ENCODE measurements around the gene NSMCE3. TPM values are rescaled to one million over a fixed set of nuclear protein-coding genes. Genes with fewer than 3 reads are reported as not detected.

Gene NSMCE3
- total RNA-seq, 1 experiment from 2014 or later: 8.0 TPM

- Histone ChIP-seq H3K4me3 (ENCODE audit: low read length) (no peak overlapping the region), H3K36me3 (ENCODE audit: low read depth, low read length) (no peaks in the 10 kb centered on the region), H3K9ac (ENCODE audit: low read length) (no peak overlapping the region), H2AFZ (ENCODE audit: low read length) (no peak overlapping the region), H3K4me1 (ENCODE audit: insufficient read depth, low read length) (no peaks in the 10 kb centered on the region), H3K79me2 (ENCODE audit: low read length) (no peaks in the 10 kb centered on the region), H4K20me1 (ENCODE audit: low read length) (no peaks in the 10 kb centered on the region), H3K9me2 (replicated peaks; ENCODE audit: low read length) (no peaks in the 10 kb centered on the region), H3K9me3 (ENCODE audit: low read length) (no peaks in the 10 kb centered on the region), H3K27me3 (ENCODE audit: low read length) (peaks cover 70% of the 10 kb centered on the region), H3K4me2 (ENCODE audit: low read length) (no peak overlapping the region), H3K27ac (ENCODE audit: low read length) (no peak overlapping the region), H3F3A (ENCODE audit: low read length, unreplicated experiment) (no peaks in the 10 kb centered on the region)
- ATAC-seq: no peak
- ChIA-PET POLR2A (ENCODE audit: unreplicated experiment) (no interaction called here), CTCF (no interaction called here)
- no TSS peak for BruUV-seq (replicated peaks)
- TF ChIP-seq EZH2 (IDR thresholded peaks at IDR 0.05; ENCODE audit: low read length, unreplicated experiment) (no peak), EZH2phosphoT487 (IDR thresholded peaks at IDR 0.05; ENCODE audit: borderline replicate concordance, low read length) (no peak), CTCF (conservative IDR thresholded peaks at IDR 0.05; ENCODE audit: low read depth, low read length) (no peak)
- peak; percentile 32 for DNase-seq
- intact Hi-C loops (cut with micrococcal nuclease): no loop called here
Observed at GRCh38 chr15:29289173-29289572, 19.6 kb upstream of the NSMCE3 start.

DNA sequence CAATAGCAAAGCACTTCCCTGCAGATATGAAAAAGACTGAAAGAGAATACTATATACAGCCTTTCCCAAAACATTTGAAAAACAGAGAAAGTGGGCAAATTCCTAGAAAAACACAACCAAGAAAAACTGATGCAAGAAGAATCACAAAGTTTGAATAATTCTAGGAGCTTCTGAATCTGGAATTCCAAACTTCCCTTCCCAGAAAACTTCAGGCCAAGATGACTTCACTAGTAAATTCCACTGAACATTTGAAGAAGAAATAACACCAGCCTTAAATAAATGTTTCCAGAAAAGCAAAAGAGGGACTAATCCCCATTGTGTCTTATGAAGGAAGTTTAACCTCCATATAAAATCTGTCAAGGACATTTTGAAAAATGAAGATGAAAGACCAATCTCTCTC, 15.8 kb upstream of the NSMCE3 start:
- H3K79me2 ChIP-seq (ENCODE audit: low read length): no peaks in the 10 kb centered on the region
- H3K27ac ChIP-seq (ENCODE audit: low read length): no peak overlapping the region
- no peak overlapping the region for H3K4me3 ChIP-seq (ENCODE audit: low read length)
- DNase-seq (no peak), ATAC-seq (no peak)
- no peak overlapping the region for H3K9ac ChIP-seq (ENCODE audit: low read length)
- no peaks in the 10 kb centered on the region for H3K9me3 ChIP-seq (ENCODE audit: low read length)
- no peaks in the 10 kb centered on the region for H3K36me3 ChIP-seq (ENCODE audit: low read depth, low read length)
- no peak overlapping the region for H3K4me2 ChIP-seq (ENCODE audit: low read length)
- no peaks in the 10 kb centered on the region for H4K20me1 ChIP-seq (ENCODE audit: low read length)
- no peak overlapping the region for H2AFZ ChIP-seq (ENCODE audit: low read length)
- H3F3A ChIP-seq (ENCODE audit: low read length, unreplicated experiment): no peaks in the 10 kb centered on the region
- H3K9me2 ChIP-seq (replicated peaks; ENCODE audit: low read length): no peaks in the 10 kb centered on the region
- intact Hi-C loops (cut with micrococcal nuclease): no loop called here
- CTCF ChIA-PET: no interaction called here
- H3K4me1 ChIP-seq (ENCODE audit: insufficient read depth, low read length): no peaks in the 10 kb centered on the region
- peaks cover 50% of the 10 kb centered on the region for H3K27me3 ChIP-seq (ENCODE audit: low read length)
- BruUV-seq (replicated peaks): no TSS peak
- TF ChIP-seq CTCF (conservative IDR thresholded peaks at IDR 0.05; ENCODE audit: low read depth, low read length): no peak
- TF ChIP-seq EZH2phosphoT487 (IDR thresholded peaks at IDR 0.05; ENCODE audit: borderline replicate concordance, low read length): no peak
- POLR2A ChIA-PET (ENCODE audit: unreplicated experiment): no interaction called here

DNA sequence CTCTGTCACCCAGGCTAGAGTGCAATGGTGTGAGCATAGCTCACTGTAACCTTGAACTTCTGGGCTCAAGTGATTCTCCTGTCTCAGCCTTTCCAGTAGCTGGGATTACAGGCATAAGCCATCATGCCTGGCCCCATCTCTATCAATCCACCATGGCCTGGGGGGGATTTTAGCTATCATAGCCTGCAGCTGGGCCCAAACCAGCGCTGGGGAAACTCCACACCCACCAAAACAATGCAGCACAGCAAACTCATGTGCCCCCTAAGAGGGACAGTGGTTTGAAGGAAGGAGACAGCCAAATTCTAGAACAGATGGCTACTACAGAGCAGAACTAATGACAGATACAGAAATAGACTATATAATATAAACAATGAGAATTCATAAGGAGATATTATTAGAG, 13.8 kb upstream of the NSMCE3 start:
- Histone ChIP-seq H3K4me3 (ENCODE audit: low read length) (no peak overlapping the region), H3K27me3 (ENCODE audit: low read length) (peaks cover 45% of the 10 kb centered on the region), H3K4me1 (ENCODE audit: insufficient read depth, low read length) (peaks cover 7% of the 10 kb centered on the region), H4K20me1 (ENCODE audit: low read length) (no peaks in the 10 kb centered on the region), H3K27ac (ENCODE audit: low read length) (no peak overlapping the region), H2AFZ (ENCODE audit: low read length) (no peak overlapping the region), H3F3A (ENCODE audit: low read length, unreplicated experiment) (no peaks in the 10 kb centered on the region), H3K36me3 (ENCODE audit: low read depth, low read length) (no peaks in the 10 kb centered on the region), H3K79me2 (ENCODE audit: low read length) (no peaks in the 10 kb centered on the region), H3K9ac (ENCODE audit: low read length) (no peak overlapping the region), H3K9me3 (ENCODE audit: low read length) (no peaks in the 10 kb centered on the region), H3K9me2 (replicated peaks; ENCODE audit: low read length) (no peaks in the 10 kb centered on the region), H3K4me2 (ENCODE audit: low read length) (no peak overlapping the region)
- ChIA-PET CTCF (no interaction called here), POLR2A (ENCODE audit: unreplicated experiment) (no interaction called here)
- TF ChIP-seq CTCF (conservative IDR thresholded peaks at IDR 0.05; ENCODE audit: low read depth, low read length) (no peak), EZH2 (IDR thresholded peaks at IDR 0.05; ENCODE audit: low read length, unreplicated experiment) (no peak), EZH2phosphoT487 (IDR thresholded peaks at IDR 0.05; ENCODE audit: borderline replicate concordance, low read length) (no peak)
- intact Hi-C loops (cut with micrococcal nuclease): no loop called here
- DNase-seq (no peak), ATAC-seq (no peak)
- no TSS peak for BruUV-seq (replicated peaks)
